Tibial artery (tissue), 4 donors: ENCODE measurements around the gene TMPRSS4.

Source experiments
- DNase-seq, 2 donors: peaks; one replicate each; pipeline ENCODE4 v3.0.0-alpha.2; 2019
- H3K27ac ChIP-seq, 2 donors: fragments of 200-600 bp; sonication (generic) in 1 of 2; 1 replicate in 1 of 2; 2 replicates in 1 of 2; pipeline ENCODE4 v1.5.1; 2018 to 2019; ENCODE audit warnings: mild to moderate bottlenecking in 1 of 2
- H3K27me3 ChIP-seq, 2 donors: fragments of 200-600 bp; sonication (generic) in 1 of 2; one replicate each; pipeline versions ENCODE4 v1.5.1 to v1.6.0; 2016 to 2019
- H3K36me3 ChIP-seq, 3 donors: fragments of 200-600 bp; sonication (generic) in 2 of 3; one replicate each; pipeline ENCODE4 v1.5.1; 2016 to 2019; ENCODE audit warnings: mild to moderate bottlenecking in 2 of 3
- H3K4me1 ChIP-seq, 4 donors: fragments of 200-600 bp; sonication (generic) in 2 of 4; 1 replicate in 3 of 4; 2 replicates in 1 of 4; pipeline ENCODE4 v1.5.1; 2016 to 2019
- H3K4me3 ChIP-seq, 2 donors: fragments of 200-600 bp; sonication (generic) in 1 of 2; 1 replicate in 1 of 2; 2 replicates in 1 of 2; pipeline ENCODE4 v1.5.1; 2018 to 2019; ENCODE audit warnings: mild to moderate bottlenecking in 2 of 2
- H3K9me3 ChIP-seq, 3 donors: fragments of 200-600 bp; sonication (generic) in 1 of 3; one replicate each; pipeline ENCODE4 v1.5.1; 2016 to 2019
- intact Hi-C: fragments of 100-400 bp; cut with DNase I; formaldehyde crosslinking; loops from one replicate; pipeline ENCODE4 v1.15.0; 2023; ENCODE audit warnings: low total_unique reads
- TF ChIP-seq, protein P1 (sequence below), 2 experiments: fragments of 200-600 bp in 1 of 2; fragments of 450-650 bp in 1 of 2; IDR thresholded peaks; one replicate each; pipeline ENCODE4 v1.5.1; 2017 to 2019; ENCODE audit warnings: antibody characterized with exemption in 2 of 2, mild to moderate bottlenecking in 1 of 2, moderate library complexity in 1 of 2

TMPRSS4 gene

DNA sequence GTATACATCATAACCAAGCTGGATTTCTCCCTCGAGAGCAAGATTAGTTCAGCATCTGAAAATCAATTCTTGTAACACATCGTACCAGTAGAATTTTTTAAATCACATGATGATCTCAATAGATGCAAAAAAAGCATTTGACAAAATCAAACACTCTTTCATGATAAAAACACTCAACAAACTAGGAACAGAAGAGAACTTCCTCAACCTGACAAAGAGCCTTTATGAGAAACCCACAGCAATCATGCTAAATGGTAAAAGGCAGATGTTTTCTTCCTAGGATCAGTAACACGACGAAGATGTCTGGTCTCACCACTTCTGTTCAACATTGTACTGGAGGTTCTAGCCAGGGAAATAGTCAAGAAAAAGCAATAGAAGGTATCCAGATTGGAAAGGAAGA, 34.1 kb upstream of the TMPRSS4 start:
- Histone ChIP-seq H3K36me3 (no peaks in the 10 kb centered on the region), H3K4me3 (no peak overlapping the region), H3K27ac (no peak overlapping the region), H3K9me3 (no peaks in the 10 kb centered on the region), H3K27me3 (peaks cover 0 to 16% of the 10 kb centered on the region in 2 donors), H3K4me1 (no peaks in the 10 kb centered on the region)
- DNase-seq = no peak
- intact Hi-C loops = no loop called here
- TF ChIP-seq, protein P1, sequence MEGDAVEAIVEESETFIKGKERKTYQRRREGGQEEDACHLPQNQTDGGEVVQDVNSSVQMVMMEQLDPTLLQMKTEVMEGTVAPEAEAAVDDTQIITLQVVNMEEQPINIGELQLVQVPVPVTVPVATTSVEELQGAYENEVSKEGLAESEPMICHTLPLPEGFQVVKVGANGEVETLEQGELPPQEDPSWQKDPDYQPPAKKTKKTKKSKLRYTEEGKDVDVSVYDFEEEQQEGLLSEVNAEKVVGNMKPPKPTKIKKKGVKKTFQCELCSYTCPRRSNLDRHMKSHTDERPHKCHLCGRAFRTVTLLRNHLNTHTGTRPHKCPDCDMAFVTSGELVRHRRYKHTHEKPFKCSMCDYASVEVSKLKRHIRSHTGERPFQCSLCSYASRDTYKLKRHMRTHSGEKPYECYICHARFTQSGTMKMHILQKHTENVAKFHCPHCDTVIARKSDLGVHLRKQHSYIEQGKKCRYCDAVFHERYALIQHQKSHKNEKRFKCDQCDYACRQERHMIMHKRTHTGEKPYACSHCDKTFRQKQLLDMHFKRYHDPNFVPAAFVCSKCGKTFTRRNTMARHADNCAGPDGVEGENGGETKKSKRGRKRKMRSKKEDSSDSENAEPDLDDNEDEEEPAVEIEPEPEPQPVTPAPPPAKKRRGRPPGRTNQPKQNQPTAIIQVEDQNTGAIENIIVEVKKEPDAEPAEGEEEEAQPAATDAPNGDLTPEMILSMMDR (IDR thresholded peaks at IDR 0.05) = no peak

DNA sequence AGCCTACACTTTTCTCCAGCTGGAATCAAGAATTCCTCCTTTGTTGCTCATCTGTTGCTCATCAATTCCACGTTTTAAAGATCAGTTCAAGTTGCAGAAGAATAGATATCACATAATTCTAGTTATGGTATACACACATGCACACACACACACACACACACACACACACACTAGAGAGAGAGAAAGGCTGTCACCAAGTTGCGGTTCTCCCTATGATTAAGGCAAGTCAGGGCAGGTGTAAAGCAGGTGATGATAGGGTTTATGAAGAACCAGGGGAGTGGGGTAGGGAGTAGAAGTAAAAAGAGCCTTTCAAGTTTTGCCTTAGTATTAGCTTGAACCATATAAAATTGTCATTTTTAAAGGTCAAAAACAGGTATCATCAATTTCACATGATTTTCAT, 31.7 kb upstream of the TMPRSS4 start:
- no peaks in the 10 kb centered on the region for H3K9me3 ChIP-seq
- no peaks in the 10 kb centered on the region for H3K36me3 ChIP-seq
- no peak for DNase-seq
- H3K27ac ChIP-seq = no peak overlapping the region
- intact Hi-C loops = no loop called here
- peaks cover 0 to 7% of the 10 kb centered on the region in 2 donors for H3K27me3 ChIP-seq
- H3K4me1 ChIP-seq = no peaks in the 10 kb centered on the region
- H3K4me3 ChIP-seq = no peak overlapping the region
- TF ChIP-seq, protein P1 (IDR thresholded peaks at IDR 0.05) = no peak

DNA sequence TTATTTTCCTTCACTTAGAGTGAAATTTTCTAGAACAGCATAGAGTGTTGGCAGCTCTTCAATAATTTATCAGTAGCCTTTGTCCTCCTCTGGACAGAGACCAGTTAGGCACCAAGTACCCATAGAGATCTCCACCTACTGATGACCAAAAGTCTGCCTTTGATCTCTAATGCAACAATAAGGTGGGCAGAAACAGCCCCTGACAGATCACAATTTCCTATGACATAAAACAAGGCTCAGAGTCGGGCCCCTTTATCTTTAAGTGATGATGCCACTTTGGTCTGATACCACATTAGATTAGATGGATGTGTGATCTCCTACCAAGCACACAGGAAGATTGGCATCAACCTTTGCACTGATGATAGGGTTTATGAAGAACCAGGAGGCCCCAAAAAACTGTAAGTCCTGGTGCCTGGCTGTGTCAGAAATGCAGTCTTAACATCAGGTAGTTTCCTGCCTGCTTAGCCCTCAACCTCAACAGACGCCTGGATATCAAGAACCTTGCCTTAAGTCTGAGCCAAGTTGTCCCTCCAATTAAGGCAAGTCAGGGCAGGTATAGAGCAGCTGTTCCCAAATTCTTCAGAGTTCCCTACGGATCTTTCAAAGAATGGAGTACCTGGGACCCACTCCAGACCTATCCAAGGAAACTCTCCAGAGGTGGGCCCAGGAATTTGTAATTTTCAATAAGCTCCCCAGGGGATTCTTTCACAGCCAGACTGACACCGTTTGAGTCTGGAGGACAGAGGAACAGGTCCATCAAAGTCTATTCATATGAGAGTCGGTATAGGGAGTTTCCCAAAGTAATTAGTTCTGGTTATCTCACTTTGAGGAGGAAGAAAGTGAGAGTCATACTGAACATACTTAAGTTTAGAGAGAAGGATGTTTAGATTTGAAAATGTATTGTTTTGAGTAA, 30.6 kb upstream of the TMPRSS4 start:
- TF ChIP-seq, protein P1 (IDR thresholded peaks at IDR 0.05) = no peak
- Histone ChIP-seq H3K36me3 (no peaks in the 10 kb centered on the region), H3K27ac (no peak overlapping the region), H3K4me3 (no peak overlapping the region), H3K9me3 (no peaks in the 10 kb centered on the region), H3K4me1 (no peaks in the 10 kb centered on the region), H3K27me3 (peaks cover 0 to 2% of the 10 kb centered on the region in 2 donors)
- intact Hi-C loops = no loop called here
- no peak for DNase-seq

DNA sequence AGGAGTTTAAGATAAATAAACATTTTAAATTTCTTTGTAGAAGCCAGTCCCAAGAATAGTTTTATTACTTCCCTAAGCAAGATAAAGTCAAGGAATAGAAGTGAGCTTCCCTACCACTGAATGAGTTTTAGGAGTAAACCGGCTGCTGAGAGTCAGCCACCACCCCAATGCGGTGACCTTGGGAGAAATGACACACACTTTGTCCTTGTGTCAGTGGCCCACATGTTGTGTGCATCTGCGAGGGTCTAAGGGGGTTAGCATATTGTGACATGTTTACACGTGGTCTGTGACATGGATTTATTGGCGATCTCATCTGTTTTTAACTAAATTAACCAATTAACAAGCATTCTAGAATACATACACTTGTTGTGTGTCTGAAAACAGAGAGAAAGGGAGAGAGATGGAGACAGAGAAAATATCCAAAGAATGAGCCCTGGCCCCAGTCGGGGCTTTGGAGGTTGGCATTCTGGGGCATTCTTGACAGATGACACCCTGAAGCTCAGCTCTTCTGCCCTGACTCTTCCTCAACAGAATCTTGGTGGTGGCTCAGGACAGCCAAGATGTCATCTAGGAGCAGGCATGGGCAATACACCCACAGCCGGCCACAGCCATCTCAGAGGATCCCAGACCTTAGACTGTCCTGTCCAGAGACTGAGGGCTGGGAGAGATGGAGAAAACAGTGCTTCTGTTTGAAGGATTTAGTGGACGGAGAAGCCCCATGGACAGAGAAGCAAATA, 29.7 kb upstream of the TMPRSS4 start:
- intact Hi-C loops = no loop called here

DNA sequence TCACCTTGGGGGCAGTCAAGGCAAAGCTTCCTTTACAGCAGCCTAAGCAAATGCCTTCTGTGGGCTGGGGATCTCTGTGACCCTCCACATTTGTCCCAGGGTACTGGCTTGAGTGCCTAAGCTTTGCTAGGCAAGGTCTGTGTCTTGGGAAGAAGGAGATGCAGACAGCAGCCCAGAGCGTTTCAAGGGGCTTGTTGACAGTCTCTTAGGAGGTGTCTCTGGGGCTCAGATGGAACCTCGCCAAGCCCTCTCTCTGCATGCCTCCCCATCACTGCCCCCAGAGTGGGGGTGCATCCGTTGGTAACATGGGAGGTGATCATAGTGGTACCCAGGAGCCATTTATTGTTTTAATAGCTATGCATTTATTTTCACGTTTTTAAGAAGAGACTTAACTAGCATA, 29.1 kb upstream of the TMPRSS4 start:
- DNase-seq = peak in 1 of 2 donors; percentile 16
- Histone ChIP-seq H3K4me3 (no peak overlapping the region), H3K27me3 (no peaks in the 10 kb centered on the region), H3K4me1 (no peaks in the 10 kb centered on the region), H3K27ac (no peak overlapping the region), H3K9me3 (no peaks in the 10 kb centered on the region), H3K36me3 (no peaks in the 10 kb centered on the region)
- intact Hi-C loops = no loop called here
- TF ChIP-seq, protein P1 (IDR thresholded peaks at IDR 0.05) = no peak

More for the DNA sequence above, 29.7 kb upstream of the TMPRSS4 start:
- no peaks in the 10 kb centered on the region for H3K4me1 ChIP-seq
- H3K4me3 ChIP-seq = no peak overlapping the region
- no peaks in the 10 kb centered on the region for H3K36me3 ChIP-seq
- no peak overlapping the region for H3K27ac ChIP-seq
- H3K27me3 ChIP-seq = no peaks in the 10 kb centered on the region
- H3K9me3 ChIP-seq = no peaks in the 10 kb centered on the region
- DNase-seq = peak in 1 of 2 donors; percentile 13
- TF ChIP-seq, protein P1 (IDR thresholded peaks at IDR 0.05) = no peak
